ENCODE data around the gene SLC8A3. TPM values are rescaled to one million over a fixed set of nuclear protein-coding genes. Genes with fewer than 3 reads are reported as not detected.

The SLC8A3 gene
- total RNA-seq, 1 donor from 2014 or later = 1.5 TPM

DNA sequence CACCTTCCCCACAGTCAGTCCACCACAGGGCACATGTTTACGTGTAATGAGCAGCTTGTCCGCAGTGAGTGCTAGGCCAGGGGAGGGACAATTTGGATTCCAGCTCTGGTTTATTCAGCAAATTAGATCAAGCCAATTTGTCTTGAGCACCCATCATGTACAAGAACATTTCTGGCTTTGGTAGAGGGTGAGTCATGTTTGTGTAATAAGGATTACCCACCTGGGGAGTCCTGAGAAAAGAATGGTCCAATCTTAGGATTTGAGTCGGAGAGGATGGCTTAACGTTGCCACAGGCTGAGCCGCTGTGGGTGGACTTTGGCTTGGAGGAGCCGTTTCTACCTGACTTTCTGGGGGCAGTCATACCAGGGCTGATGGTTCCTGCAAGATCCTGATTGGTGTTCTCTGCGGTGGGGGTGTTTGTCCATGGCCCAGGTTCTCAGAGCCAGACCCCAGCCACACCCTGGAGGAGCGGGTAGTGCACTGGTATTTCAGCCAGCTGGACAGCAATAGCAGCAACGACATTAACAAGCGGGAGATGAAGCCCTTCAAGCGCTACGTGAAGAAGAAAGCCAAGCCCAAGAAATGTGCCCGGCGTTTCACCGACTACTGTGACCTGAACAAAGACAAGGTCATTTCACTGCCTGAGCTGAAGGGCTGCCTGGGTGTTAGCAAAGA lies 165.8 kb downstream of the SLC8A3 start:
- DNase-seq (ENCODE audit: low spot score) = no peak

DNA sequence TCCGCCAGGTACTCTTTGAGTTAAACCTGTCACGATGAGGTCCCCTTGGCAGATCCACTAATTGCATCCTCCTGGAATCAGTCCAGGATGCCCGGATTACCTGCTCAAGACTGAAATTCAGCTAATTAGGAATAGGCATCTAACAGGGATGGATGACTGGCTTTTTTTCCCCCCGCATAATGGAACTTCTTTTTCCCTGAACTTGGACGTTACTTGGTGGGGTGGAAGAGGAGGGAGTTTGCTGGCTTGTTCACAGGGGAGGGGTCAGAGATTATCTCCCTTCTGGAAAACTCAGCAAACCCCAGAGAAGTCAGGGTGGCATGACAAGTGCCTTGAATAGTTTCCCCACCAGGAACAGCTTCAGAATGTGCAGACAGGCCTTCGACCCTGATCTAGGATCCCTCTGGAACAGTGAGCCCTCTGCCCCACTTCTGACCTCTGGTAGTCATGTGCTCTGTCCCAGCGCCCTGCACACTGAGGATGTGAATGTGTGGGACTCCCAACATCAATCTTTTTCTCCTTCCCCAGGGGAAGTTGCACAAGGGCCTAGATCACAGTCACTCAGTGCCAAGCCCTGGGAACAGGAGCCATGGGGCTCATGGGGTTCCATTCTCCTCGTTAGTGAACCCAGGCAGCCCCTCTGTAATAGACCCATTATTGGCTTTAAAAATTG lies 167.1 kb downstream of the SLC8A3 start:
- no peak for DNase-seq (ENCODE audit: low spot score)

DNA sequence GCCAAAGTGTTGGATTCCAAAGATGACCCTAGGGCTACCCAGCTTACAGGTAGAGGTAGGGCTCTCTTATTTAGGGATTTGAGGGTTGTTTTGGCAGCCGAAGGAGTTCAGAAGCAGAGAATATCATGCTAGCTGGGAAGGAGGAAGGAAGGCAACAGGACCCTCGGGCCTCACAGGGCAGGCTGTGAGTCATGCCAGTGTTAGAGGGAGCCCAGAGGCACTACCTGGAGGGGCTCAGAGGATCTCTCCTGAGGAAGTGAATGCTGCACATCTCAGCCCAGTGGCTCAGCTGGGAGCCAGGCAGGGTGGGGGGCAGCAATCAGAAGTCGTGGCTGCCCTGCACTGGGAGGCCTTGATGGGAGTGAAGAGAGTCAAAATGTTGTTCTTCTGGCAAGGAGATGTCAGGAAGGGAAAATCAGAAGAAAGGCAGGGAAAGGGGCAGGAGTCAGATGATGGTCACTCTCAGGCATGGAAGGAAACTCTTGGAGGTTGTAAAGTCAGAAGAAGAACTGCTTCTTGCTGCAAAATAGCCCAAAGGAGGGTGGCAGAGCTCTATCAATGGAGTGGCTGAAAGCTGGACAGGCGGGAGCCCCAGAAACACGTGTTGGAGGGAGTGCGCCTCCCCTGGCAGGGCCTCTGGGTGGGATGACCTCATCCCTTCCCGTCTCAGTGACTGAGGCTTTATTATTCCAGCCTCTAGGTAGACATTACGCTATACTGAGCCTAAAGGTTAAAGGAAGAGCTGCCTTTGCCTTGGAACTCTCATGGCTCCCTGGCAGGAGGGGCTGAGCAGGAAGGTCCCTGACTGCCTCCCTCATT lies 168.2 kb downstream of the SLC8A3 start:
- no peak for DNase-seq (ENCODE audit: low spot score)

DNA sequence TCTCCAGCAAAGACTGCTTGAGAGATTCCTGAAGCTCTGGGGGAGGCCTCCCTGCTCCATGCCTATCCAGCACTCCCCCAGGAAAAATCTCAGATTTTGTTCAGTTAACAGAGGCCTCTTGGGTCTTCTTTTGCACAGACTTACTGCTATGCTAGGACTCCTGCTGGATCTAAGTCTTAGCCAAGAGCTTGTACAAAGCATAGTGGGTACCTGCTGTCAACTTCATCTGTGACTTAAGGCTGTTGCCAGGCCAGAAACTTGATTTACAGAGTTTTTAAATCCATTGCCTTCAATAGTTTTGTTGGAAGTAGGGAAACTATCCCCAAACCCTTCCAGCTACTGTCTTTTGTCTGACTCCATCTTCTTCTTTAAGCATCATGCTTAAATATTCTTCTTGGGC lies 169.1 kb downstream of the SLC8A3 start:
- DNase-seq (ENCODE audit: low spot score) = no peak

DNA sequence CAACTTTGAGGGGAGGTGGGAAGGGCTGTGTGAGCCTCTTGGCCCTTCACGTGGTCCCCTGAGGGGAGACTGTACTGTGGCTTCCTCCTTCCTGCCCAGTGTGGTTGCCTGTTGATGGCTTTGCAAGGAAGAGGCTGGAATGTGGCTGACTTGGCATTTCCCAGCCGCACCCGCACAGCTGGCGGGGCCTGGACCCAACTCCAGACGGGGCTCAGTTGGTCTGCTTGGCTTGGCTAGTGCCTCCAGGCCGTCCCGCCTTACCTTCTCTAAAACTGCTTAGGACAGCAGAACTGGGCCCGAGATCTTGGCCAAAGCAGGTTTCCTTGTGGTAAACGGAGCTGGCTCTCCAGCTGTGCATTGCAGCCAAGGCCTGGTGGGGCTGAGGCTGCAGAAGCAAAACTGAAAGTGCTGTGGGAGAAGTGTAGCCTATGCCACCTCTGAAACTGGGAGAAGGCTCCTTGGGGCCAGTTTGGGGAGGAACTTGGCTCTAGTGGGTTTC lies 170.0 kb downstream of the SLC8A3 start:
- peak; percentile 33 for DNase-seq (ENCODE audit: low spot score)

DNA sequence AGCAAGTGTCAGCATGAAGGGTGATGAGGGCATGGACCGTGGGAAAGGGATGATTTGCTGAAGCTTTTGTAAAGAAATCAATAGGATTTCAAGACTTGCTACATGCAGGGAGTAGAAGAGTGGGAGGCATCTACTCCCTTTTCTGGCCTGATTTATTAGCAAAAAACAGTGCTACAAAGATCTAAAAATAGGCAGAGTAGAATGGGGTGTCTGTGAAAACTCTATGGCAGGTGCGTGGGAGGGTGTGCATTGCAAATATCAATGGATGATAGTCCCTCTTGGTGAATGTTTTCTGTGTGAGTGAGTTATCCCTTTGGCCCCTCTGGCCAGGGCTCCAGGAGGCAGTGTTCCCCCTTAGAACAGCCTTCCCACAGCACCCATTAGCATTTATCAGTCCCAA lies 170.5 kb downstream of the SLC8A3 start:
- no peak for DNase-seq (ENCODE audit: low spot score)

DNA sequence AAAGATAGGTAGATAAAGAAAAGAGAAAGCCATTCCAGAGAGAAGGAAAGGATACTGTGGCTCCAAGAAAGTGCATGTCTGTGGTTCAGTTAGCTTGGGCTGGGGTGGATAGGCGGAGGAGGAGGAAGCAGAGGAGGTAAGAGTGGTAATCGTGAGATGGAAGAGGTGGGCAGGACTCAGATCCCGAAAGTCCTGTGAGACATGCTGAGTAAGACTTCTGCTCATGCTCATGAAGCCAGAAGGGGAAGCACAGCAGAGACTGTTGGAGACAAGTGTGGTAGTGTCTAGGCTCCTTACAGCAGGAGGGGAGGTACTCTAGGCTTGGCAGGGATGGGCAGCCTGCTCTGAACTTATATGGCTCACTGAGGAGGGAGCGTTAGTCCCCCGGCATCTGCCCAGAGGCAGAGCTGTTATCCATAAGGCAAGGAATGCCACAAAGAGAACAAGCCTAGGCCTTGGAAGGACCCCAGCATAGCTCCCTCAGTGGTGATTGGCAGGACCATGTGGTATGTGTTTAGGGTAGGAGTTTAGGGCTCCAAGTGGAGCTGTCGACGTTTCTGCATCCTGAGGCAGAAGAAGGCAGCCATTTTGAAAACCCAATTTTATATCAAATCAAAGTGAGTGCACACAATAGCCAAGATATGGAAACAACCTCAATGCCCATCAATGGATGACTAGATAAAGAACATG lies 174.2 kb downstream of the SLC8A3 start:
- no peak for DNase-seq (ENCODE audit: low spot score)

DNA sequence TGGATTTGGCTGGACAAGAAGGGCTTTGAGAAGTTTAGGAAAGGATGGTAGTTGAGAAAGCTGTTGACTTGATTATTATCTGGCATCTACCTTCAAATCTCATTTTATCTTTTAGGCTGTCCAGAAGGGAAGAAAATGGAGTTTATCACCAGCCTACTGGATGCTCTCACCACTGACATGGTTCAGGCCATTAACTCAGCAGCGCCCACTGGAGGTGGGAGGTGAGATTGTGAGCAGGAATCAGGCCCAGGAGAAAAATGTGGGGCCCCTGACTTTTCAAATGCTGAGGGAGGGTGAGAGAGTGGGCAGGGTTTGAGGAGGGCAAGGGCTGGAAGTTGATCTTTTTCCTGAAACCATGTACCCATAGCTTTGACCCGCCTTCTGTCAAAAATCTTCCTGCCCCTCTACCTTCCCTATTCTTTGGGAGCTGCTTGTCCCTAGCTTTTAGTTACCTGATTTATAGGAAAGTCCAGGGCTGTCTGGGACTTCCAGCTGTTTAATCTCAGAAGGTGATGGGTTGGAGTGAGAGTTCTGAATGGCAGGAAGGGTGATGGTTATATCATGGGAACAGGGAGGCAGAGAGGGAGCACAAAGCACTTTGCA lies 175.4 kb downstream of the SLC8A3 start:
- DNase-seq (ENCODE audit: low spot score) = peak; percentile 27

DNA sequence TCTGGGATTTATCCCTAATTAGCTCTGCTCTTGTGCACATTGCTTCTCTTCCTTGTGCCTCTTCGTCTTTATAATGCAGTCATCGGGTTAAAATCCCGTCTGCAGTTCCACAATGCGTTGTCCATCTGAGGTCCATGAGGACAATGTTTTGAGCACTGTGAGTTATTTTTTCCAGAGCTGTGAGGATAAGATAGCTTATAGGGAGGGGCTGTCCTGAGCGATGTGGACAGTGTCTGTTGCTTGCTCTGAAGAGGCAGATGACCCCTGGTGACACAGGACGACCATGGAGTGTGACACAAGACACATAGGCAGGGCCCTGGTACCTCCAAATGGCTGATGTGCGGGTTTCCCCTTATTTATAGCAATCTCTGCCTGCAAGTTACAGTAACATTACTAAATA lies 177.0 kb downstream of the SLC8A3 start:
- no peak for DNase-seq (ENCODE audit: low spot score)

DNA sequence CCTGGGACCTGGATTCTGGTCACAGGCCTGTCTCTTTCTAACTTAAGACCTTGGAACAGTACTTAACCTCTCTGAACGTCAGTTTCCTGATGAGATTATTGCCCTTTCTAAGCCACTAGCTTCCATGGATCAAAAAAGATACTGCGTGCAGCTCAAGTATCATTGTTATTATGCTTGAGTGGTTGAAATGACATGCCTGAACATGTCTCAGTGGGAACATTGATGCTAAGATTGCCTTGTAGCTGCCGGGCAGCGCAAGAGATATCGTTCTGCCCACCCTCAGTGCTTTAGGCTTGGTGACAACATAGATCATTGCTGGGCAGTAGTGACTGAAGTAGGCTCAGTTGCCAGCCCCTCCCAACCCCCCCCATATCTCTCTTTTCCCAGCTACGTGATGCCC lies 177.7 kb downstream of the SLC8A3 start:
- no peak for DNase-seq (ENCODE audit: low spot score)

DNA sequence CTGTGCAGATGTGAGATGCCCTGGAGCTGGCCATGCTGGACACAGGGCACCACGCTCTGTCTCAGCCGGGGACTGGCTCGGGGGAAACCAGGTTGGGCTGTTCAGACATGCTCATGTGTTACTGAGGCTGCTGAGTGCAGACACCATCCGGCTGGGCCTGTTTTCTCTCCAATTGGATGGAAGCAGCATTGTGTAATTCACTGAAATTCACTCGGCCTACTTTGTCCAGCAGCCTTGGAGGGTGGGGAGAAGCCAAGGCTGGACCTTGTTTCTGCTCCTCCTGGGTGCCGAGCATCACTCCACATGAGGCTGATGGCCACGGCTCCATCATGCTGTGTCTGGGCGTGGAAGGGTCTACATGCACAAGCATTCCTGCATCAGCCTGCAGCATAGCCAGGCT lies 178.8 kb downstream of the SLC8A3 start:
- DNase-seq (ENCODE audit: low spot score) = peak; percentile 24

DNA sequence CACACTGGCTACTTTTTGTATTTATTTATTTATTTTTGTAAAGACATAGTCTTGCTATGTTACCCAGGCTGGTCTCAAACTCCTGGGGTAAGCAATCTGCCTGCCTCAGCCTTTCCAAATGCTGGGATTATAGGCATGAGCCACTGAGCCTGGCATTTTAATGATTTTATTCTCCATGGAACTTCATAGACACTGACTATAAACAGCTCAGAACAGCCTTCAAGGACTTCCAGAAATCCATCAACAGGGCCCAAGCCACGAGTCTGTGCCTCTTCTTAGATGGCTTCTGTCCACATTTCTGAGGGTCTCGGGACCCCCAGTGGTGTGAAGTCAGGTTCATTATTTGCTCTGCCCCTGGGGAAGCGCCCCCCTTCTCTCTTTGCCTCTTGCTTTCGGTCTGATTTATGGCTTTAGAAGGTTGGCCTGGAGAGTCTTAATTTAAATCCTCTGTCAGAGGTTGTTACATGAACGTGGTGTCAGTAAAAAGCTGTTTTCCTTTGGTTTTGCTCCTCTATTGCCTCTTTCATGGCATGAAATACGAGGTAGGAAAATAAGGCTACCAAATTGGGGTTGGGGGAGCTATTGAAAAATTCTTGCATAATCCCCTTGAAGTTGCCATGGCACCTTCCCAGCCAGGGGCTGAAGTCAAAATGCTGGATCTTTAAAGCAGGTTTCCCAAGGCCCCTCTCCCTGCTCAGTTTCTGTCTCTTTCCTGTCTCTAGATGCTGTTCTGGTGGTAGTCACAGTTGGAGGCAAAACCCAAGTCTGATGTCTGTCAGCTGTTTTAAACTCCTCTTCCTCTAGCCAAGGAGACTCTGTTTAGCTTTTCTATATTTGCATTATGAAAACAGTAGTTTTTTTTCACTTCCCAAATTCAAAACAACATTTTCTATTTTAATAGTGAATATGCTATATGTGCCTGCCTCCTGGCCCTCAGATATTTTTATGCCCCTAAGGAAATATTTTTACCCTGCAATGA lies 180.2 kb downstream of the SLC8A3 start:
- no peak for DNase-seq (ENCODE audit: low spot score)

DNA sequence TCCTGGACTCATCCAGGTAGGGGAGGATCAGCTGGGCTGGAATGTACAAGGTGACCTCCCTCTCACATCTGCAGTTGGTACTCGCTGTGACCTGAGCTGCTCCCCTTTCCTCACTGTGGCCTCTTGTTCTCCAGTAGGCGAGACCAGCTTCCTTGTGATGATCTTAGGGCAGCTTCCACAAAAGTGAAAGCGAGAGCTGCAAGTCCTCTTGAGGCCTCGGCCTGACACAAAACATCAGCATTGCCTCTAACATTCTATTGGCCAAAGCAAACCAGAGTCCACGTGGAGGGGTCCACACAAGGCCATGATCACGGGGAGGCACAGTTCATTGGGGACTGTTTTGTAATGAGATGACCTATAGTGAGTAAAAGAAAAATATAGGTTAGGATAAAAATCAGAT lies 182.1 kb downstream of the SLC8A3 start:
- DNase-seq (ENCODE audit: low spot score) = no peak

DNA sequence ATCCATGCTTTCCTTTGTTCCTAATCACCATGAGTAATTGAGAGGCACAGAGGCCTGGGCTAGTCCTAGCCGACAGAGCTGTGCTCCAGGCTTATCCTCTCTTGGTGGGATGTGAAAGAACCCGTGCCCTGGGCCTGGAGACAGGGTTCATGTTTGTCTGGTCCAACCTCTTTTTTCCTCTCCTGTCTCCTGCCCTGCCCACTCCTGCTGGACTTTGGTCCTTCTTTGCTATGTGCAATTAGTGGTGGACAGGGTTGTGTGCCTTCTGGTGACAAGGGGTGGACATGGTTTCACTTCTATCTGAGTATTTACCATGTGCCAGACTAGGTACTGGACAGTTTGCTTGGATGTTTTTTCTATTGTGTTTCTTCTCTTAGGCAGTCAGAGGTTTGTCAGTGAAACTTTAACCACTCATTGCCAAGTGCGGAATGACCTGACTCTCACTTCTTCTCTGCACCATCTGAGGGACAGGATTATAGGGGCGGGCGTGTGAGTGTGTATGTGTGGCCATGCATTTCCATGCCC lies 183.4 kb downstream of the SLC8A3 start:
- DNase-seq (ENCODE audit: low spot score) = peak; percentile 74

DNA sequence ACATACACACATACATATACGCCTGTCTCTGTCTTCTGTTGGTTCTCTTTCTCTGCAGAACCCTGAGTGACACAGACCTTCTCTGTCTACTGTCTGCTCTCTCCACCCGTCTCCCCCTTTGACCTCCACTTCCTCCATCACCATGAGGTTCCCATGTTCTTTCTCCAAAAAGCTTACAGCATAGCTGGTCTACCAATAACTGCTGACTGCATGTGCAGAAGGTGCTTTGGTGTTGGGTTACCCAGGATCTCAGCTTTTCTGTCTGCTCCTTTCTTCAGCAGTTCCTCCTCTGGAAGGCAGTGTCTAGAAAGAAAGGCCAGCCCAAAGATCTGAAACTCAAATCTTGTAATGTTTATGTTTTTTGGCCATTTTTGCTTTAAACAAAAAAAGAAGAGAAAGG lies 184.0 kb downstream of the SLC8A3 start:
- no peak for DNase-seq (ENCODE audit: low spot score)

DNA sequence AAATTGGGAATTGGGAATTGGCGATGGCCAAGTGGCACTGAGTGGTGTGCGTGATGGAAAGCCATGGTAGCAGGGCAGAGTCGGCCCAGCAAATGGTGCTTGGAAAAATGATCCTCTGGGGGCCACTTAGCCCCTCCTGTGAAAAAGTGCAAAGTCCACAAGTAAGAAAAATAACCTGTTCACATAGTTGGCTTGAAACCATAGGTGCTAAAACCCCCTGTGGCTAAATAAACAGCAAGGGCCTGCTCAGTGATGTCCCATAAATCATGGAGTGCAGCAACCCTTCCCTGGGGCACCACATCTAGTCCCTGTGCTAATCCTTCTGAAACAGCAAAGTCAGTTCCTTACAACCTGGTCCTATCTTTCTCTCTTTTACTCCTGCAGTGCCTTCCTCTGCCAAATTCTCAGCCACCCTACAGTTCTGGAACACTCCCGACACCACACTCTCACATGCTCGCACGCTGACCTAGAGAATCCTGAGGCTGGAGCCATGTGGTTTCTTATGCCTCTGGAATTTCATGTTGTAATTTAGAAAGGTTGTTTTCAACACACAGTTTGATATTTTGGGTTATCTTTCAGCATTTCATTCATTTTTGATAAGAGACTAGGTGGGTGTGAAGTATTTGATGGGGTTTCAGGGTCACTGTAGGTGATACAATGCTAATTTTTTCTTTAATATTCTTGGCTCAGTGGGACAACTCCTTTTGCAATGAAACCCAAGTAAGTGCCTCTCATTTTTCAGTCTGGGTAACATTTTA lies 186.0 kb downstream of the SLC8A3 start:
- no peak for DNase-seq (ENCODE audit: low spot score)

DNA sequence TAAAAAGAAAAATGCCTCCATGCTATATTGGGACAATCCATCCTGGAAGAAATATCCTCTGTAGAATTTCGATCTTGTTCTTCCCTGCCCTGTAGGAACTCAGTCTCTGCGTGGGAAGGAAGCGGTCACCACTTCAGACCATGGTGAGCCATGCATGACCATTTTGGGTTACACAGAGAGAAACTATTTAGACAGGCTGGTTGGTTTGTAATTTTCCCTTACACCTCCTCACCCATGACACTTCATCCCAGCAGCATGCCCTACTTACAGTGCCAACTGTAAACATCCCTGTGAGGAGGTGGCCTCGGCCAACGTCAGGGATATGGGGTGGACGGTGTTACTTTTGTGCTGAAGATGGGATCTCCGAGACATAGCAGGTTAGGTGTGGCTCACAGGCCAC lies 188.2 kb downstream of the SLC8A3 start:
- DNase-seq (ENCODE audit: low spot score) = no peak

DNA sequence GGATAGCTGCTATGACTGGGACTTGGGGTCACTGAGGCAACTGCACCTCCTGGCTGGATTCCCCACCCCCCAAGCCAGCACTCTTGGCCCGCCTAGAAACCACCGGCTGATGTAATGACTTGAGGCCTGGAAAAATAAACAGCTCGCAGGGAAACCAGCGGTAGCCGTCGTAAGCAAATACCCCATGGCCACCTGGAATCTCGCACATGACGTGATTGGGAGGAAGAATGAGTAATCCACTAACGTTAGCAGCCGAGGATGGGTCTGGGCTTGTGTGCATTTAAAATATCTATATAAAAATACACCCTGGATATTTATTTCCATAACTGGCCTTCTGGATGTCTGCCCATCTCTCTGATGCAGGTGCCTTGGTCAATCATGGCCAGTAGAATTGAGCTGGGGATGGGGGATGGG lies 189.5 kb downstream of the SLC8A3 start:
- no peak for DNase-seq (ENCODE audit: low spot score)

DNA sequence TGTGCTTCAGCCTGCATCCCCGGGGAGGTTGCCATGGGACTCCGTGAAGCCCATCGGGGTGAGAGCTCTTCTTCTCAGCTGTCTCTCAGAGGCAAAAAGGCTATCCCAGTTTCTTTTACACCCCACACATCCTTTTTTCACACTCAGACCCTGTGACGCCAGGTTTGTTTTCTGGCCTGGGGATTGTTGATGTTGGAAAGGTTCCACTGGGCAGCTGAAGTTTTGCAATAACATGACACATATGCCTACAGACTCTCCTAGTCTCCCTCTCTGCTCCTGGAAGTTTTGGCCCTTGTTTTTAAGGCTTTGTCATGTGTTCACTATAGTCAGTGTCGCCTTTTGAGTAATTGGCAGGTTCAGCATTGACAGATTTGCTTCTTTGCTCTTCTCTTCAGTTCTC lies 190.9 kb downstream of the SLC8A3 start:
- DNase-seq (ENCODE audit: low spot score) = no peak
